Measurements from ENCODE around the gene OBSL1. TPM values are rescaled to one million over a fixed set of nuclear protein-coding genes. Genes with fewer than 3 reads are reported as not detected.

The OBSL1 gene
- total and polyA plus RNA-seq, 4 donors: 14.2 to 35.3 (median 27.3) TPM

DNA sequence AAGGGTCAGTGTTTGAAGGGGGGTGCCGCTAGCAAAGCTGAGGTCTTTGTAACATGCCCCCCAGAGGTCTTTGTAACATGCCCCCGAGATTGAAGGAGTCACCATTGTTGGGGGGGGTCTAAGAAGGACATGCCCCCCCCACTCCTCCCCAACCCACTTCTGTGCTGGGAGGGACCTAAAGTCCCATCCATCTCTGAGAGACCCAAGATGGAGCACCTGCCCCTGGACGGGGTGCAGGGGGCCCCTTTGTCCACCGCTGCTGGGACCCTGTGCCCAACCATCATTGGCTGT, 63.0 kb downstream of the OBSL1 start:
- WGBS: 86% methylated on average over 4 of the region's 4 CpGs
- Histone ChIP-seq H3K27ac (ENCODE audit: low read depth in 1 of 2, low read length in 2 of 2) (no peak overlapping the region), H3K9ac (ENCODE audit: low read depth in 1 of 2, low read length in 2 of 2) (no peak overlapping the region), H3K36me3 (ENCODE audit: control insufficient read depth in 4 of 4, insufficient read depth in 3 of 4, low read depth in 1 of 4, low read length in 3 of 4) (peaks cover 13 to 28% (median 14%) of the 10 kb centered on the region in 4 donors), H3K27me3 (ENCODE audit: control insufficient read depth in 4 of 4, insufficient read depth in 4 of 4, low read length in 3 of 4) (no peaks in the 10 kb centered on the region), H3K4me3 (ENCODE audit: low read depth in 1 of 3, low read length in 3 of 3) (no peak overlapping the region), H3K4me1 (ENCODE audit: control insufficient read depth in 4 of 4, insufficient read depth in 4 of 4, low read length in 3 of 4) (peaks cover 0 to 9% (median 6%) of the 10 kb centered on the region in 4 donors), H3K9me3 (ENCODE audit: control insufficient read depth in 4 of 4, low read length in 3 of 4) (no peaks in the 10 kb centered on the region)
- TF ChIP-seq YY1 (IDR thresholded peaks at IDR 0.05) (no peak), HNF4G (IDR thresholded peaks at IDR 0.05) (no peak), HNF4A (conservative IDR thresholded peaks at IDR 0.05) (no peak), RAD21 (IDR thresholded peaks at IDR 0.05) (no peak), FOXA1 (IDR thresholded peaks at IDR 0.05) (no peak), RXRA (IDR thresholded peaks at IDR 0.05) (no peak), EGR1 (IDR thresholded peaks at IDR 0.05; ENCODE audit: low read depth in 2 of 2) (no peak), MAX (IDR thresholded peaks at IDR 0.05) (no peak), NR2F2 (IDR thresholded peaks at IDR 0.05) (no peak), ZBTB33 (IDR thresholded peaks at IDR 0.05) (no peak), FOXA2 (IDR thresholded peaks at IDR 0.05) (no peak), GABPA (IDR thresholded peaks at IDR 0.05 in 1 of 2, conservative IDR thresholded peaks at IDR 0.05 in 1 of 2) (no peak), JUND (IDR thresholded peaks at IDR 0.05) (no peak), SP1 (IDR thresholded peaks at IDR 0.05) (no peak), TAF1 (conservative IDR thresholded peaks at IDR 0.05) (no peak)
- TF ChIP-seq, protein P1, sequence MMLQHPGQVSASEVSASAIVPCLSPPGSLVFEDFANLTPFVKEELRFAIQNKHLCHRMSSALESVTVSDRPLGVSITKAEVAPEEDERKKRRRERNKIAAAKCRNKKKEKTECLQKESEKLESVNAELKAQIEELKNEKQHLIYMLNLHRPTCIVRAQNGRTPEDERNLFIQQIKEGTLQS (IDR thresholded peaks at IDR 0.05): no peak
- TF ChIP-seq, protein P2, sequence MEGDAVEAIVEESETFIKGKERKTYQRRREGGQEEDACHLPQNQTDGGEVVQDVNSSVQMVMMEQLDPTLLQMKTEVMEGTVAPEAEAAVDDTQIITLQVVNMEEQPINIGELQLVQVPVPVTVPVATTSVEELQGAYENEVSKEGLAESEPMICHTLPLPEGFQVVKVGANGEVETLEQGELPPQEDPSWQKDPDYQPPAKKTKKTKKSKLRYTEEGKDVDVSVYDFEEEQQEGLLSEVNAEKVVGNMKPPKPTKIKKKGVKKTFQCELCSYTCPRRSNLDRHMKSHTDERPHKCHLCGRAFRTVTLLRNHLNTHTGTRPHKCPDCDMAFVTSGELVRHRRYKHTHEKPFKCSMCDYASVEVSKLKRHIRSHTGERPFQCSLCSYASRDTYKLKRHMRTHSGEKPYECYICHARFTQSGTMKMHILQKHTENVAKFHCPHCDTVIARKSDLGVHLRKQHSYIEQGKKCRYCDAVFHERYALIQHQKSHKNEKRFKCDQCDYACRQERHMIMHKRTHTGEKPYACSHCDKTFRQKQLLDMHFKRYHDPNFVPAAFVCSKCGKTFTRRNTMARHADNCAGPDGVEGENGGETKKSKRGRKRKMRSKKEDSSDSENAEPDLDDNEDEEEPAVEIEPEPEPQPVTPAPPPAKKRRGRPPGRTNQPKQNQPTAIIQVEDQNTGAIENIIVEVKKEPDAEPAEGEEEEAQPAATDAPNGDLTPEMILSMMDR (IDR thresholded peaks at IDR 0.05; ENCODE audit: low read depth, low read length, missing input control): no peak
- TF ChIP-seq, protein P3, sequence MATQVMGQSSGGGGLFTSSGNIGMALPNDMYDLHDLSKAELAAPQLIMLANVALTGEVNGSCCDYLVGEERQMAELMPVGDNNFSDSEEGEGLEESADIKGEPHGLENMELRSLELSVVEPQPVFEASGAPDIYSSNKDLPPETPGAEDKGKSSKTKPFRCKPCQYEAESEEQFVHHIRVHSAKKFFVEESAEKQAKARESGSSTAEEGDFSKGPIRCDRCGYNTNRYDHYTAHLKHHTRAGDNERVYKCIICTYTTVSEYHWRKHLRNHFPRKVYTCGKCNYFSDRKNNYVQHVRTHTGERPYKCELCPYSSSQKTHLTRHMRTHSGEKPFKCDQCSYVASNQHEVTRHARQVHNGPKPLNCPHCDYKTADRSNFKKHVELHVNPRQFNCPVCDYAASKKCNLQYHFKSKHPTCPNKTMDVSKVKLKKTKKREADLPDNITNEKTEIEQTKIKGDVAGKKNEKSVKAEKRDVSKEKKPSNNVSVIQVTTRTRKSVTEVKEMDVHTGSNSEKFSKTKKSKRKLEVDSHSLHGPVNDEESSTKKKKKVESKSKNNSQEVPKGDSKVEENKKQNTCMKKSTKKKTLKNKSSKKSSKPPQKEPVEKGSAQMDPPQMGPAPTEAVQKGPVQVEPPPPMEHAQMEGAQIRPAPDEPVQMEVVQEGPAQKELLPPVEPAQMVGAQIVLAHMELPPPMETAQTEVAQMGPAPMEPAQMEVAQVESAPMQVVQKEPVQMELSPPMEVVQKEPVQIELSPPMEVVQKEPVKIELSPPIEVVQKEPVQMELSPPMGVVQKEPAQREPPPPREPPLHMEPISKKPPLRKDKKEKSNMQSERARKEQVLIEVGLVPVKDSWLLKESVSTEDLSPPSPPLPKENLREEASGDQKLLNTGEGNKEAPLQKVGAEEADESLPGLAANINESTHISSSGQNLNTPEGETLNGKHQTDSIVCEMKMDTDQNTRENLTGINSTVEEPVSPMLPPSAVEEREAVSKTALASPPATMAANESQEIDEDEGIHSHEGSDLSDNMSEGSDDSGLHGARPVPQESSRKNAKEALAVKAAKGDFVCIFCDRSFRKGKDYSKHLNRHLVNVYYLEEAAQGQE (IDR thresholded peaks at IDR 0.05): no peak
- DNase-seq (ENCODE audit: low spot score): no peak

Data from liver (tissue), 9 donors.